Measurements from ENCODE around the gene CTPS2.

Gene CTPS2

DNA sequence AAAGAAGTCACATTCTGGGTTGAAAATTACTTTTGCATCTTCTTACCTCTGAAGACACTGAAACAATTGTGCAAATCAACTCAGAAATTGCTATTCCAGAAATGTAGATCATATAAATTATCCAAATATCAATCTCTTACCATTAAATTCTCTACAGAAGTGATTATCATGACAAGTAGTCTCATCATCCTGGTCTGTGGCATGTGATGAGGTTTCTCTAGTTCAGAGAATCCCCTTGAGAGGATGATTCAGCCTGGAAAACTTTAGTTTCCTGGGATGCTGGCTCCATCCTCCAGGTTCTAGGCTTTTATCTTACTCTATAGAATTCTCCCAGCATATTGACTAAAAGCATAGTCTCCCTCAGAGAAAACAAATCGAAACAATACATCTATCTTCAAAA is 138.7 kb downstream of the CTPS2 start:
- H3K4me3 ChIP-seq (ENCODE audit: low read depth, low read length): no peak overlapping the region

DNA sequence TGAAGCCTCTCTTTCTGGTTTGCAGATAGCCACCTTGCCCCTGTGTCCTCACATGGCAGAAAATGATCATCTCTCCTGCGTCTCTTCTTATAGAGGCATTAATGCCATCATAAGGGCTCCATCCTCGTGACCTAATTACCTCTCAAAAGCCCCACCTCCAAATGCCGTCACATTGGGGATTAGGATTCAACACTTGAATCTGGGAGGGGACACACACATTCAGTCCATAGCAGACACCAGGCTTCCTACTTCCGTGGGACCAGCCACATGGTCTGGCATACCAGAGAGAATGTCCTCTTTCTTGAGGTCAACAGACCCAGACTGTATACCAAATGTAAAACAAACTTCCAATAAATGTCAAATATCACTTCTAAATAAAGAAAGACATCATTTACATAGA is 144.8 kb downstream of the CTPS2 start:
- no peak overlapping the region for H3K4me3 ChIP-seq (ENCODE audit: low read depth, low read length)

- H3K4me3 ChIP-seq (ENCODE audit: low read depth, low read length): no peak overlapping the region
Measured at GRCh38 chrX:16566571-16566970, 145.9 kb downstream of the CTPS2 start.

- H3K4me3 ChIP-seq (ENCODE audit: low read depth, low read length): no peak overlapping the region
Measured at GRCh38 chrX:16560173-16560572, 152.3 kb downstream of the CTPS2 start.

GRCh38 chrX:16559206-16559619 is 153.3 kb downstream of the CTPS2 start:
- H3K4me3 ChIP-seq (ENCODE audit: low read depth, low read length): no peak overlapping the region

DNA sequence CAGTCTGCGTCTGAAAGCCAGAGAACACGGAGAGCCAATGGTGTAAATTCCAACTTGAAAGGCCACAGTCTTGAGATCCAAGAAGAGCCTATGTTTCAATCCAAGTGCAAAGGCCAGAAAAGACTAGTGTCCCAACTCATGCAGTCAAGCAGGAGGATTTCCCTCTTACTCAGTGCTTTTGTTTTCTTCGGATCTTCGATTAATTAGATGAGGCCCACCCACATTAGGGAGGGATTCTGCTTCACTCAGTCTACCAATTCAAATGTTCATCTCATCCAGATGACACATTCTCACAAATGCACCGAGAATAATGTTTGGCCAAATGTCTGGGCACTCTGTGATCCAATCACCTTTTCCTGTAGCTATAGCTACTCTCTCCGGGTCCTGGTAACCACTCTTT is 154.0 kb downstream of the CTPS2 start:
- no peak overlapping the region for H3K4me3 ChIP-seq (ENCODE audit: low read depth, low read length)

DNA sequence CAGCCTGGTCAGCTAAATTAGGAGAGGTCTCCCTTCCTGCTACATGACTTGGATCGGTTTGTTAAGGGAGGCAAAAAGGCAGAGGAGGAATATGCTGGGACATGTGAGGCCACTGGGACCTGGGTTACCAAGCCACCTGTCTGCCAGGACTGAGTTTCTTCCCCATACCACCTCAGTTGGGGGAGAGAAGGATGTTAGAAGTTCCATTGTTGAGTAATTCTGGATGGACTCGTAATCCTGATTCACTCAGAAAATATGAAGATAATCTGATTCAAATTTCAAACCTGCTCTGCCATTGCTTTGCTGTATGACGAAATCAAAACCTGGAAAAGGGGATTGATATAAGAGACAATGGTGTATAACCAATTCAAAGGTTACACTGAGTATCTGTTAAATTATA is 159.9 kb downstream of the CTPS2 start:
- H3K4me3 ChIP-seq (ENCODE audit: low read depth, low read length): no peak overlapping the region

GRCh38 chrX:16547644-16548043 is 164.8 kb downstream of the CTPS2 start:
- H3K4me3 ChIP-seq (ENCODE audit: low read depth, low read length): no peak overlapping the region

GRCh38 chrX:16544969-16545368 is 167.5 kb downstream of the CTPS2 start:
- no peak overlapping the region for H3K4me3 ChIP-seq (ENCODE audit: low read depth, low read length)
